Measurements from ENCODE around the gene RINT1.
"Not testable (repeated sequence)": the region's sequence is repeated elsewhere in the genome, so short reads cannot be mapped to it uniquely, and the experiment has no call there.

RINT1 gene

DNA sequence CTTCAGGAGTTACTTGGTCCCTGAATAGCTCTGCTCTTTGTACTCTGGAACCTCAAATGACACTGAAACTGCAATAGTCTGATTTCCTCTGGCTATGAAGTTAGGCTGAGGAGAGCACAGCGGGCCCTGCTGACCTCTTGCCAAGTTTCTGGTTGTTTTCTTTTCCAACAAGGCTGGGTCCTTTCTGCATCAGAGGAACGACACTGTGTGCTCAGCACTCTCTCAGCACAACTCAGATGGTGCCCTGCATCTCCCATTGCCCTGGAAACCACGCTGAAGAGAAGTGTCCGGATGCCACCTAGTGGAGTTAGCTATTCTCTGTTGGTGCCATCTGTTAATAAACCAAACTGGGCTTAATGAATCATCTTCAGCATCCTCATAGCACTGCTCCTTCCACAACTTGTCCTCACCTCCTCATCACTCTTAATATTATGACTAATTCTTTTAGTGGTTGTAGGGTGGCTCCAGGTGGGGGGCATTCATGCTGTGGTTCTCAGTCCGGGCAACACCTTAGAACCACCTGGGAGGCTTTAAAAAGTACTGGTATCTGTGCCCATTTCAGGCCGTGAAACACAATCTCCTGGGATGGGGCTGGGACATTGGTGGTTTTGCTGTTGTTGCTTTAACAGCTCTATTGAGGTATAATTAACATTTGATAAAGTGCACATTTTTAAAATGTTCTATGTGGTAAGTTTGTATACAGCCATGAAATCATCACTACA is 57.5 kb downstream of the RINT1 start:
- DNase-seq (ENCODE audit: low read depth) = peak; percentile 85
- peak; percentile 72 for TF ChIP-seq CTCF (IDR thresholded peaks at IDR 0.05; ENCODE audit: insufficient read depth, low read depth, low read length, missing control alignments)
- no peak overlapping the region for H3K4me3 ChIP-seq (ENCODE audit: low read depth, low read length)

GRCh38 chr7:105590793-105591192 is 58.8 kb downstream of the RINT1 start:
- no peak overlapping the region for H3K4me3 ChIP-seq (ENCODE audit: low read depth, low read length)
- DNase-seq (ENCODE audit: low read depth) = no peak
- TF ChIP-seq CTCF (IDR thresholded peaks at IDR 0.05; ENCODE audit: insufficient read depth, low read depth, low read length, missing control alignments) = no peak

- DNase-seq (ENCODE audit: low read depth) = no peak
- TF ChIP-seq CTCF (IDR thresholded peaks at IDR 0.05; ENCODE audit: insufficient read depth, low read depth, low read length, missing control alignments) = no peak
Measured at GRCh38 chr7:105591522-105591921, 59.5 kb downstream of the RINT1 start.

DNA sequence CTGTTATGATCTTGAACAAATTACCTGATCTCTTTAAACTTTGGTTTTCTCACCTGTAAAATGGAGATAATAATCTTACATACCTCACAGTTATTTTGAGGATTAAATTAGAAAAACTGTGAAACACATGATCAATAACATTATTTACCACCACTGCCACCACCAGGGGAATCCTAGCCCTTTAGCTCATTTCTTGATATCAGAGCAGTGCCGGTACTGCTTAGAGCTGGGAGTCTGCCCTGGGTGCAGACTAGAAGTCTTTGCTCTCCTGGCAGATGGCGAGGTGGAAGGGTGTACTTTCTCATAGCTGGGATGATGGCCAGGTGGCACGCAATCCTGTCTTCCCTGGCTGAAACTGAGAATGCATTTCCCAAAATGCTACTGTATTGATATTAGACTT is 62.0 kb downstream of the RINT1 start:
- no peak for TF ChIP-seq CTCF (IDR thresholded peaks at IDR 0.05; ENCODE audit: insufficient read depth, low read depth, low read length, missing control alignments)
- DNase-seq (ENCODE audit: low read depth) = peak; percentile 43
- no peak overlapping the region for H3K4me3 ChIP-seq (ENCODE audit: low read depth, low read length)

More at GRCh38 chr7:105591522-105591921, 59.5 kb downstream of the RINT1 start:
- H3K4me3 ChIP-seq (ENCODE audit: low read depth, low read length) = no peak overlapping the region

- no peak for TF ChIP-seq CTCF (IDR thresholded peaks at IDR 0.05; ENCODE audit: insufficient read depth, low read depth, low read length, missing control alignments)
- H3K4me3 ChIP-seq (ENCODE audit: low read depth, low read length) = no peak overlapping the region
- DNase-seq (ENCODE audit: low read depth) = no peak
Measured at GRCh38 chr7:105596866-105597265, 64.9 kb downstream of the RINT1 start.

- not testable (repeated sequence) for DNase-seq (ENCODE audit: low read depth); H3K4me3 ChIP-seq (ENCODE audit: low read depth, low read length)
Measured at GRCh38 chr7:105599080-105599479, 67.1 kb downstream of the RINT1 start.

DNA sequence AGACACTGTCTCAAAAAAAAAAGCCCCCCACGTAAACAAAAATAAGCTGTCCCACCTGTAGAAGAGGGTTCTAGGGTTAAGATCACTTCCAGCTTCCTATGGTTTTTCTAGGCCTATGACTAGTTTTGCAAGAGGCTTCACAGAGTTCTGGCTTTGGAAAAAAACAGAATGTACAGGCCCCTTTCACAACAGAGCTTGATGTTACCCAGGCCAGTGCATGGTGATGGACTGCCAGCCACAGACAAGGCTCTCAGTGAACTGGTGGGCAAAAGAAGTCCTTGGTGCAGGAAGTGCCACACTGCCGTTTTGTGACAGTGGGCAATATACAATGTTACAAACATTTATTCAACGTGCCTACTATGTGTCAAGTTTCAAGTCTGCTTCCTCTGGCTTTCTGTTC is 67.5 kb downstream of the RINT1 start:
- DNase-seq (ENCODE audit: low read depth) = no peak
- TF ChIP-seq CTCF (IDR thresholded peaks at IDR 0.05; ENCODE audit: insufficient read depth, low read depth, low read length, missing control alignments) = no peak
- H3K4me3 ChIP-seq (ENCODE audit: low read depth, low read length) = no peak overlapping the region
